Inferior parietal cortex (tissue), 1 donor: ENCODE measurements around the gene AKAP1.
A peak's percentile ranks its signal among the peaks of the same experiment; 100 is the strongest.

Source experiments
- DNase-seq: peaks from one replicate; pipeline ENCODE4 v3.0.0-alpha.2; 2016; ENCODE audit errors: extremely low spot score

The AKAP1 gene

GRCh38 chr17:57084802-57085447 is at the start of gene AKAP1:
Gene AKAP1 (plus strand): TSS chr17:57085246. CDS start chr17:57105465, 20,219 bp downstream.
- peak; percentile 90 for DNase-seq

GRCh38 chr17:57035971-57036481 is 49.0 kb upstream of the AKAP1 start:
- no peak for DNase-seq

GRCh38 chr17:57037411-57037810 is 47.6 kb upstream of the AKAP1 start:
- DNase-seq, result no peak

- no peak for DNase-seq
These were observed 46.6 kb upstream of the AKAP1 start for GRCh38 chr17:57038486-57038885.

- DNase-seq, result no peak
These were observed 44.5 kb upstream of the AKAP1 start for GRCh38 chr17:57040571-57040970.

- no peak for DNase-seq
These were observed 41.8 kb upstream of the AKAP1 start for GRCh38 chr17:57043276-57043675.

GRCh38 chr17:57044976-57045867 is 39.8 kb upstream of the AKAP1 start:
- DNase-seq, result no peak

- no peak for DNase-seq
These were observed 39.0 kb upstream of the AKAP1 start for GRCh38 chr17:57045868-57046704.

GRCh38 chr17:57046749-57047148 is 38.3 kb upstream of the AKAP1 start:
- no peak for DNase-seq

GRCh38 chr17:57048096-57048495 is 37.0 kb upstream of the AKAP1 start:
- DNase-seq, result no peak

- no peak for DNase-seq
These were observed 34.7 kb upstream of the AKAP1 start for GRCh38 chr17:57050306-57050705.

GRCh38 chr17:57051886-57052361 is 33.1 kb upstream of the AKAP1 start:
- DNase-seq, result peak; percentile 36

- no peak for DNase-seq
These were observed 22.2 kb upstream of the AKAP1 start for GRCh38 chr17:57062865-57063264.

GRCh38 chr17:57067162-57067561 is 17.9 kb upstream of the AKAP1 start:
- DNase-seq, result no peak

- no peak for DNase-seq
These were observed 17.3 kb upstream of the AKAP1 start for GRCh38 chr17:57067781-57068180.

GRCh38 chr17:57068222-57068658 is 16.8 kb upstream of the AKAP1 start:
- DNase-seq, result no peak

GRCh38 chr17:57068707-57069106 is 16.3 kb upstream of the AKAP1 start:
- no peak for DNase-seq

- DNase-seq, result no peak
These were observed 12.8 kb upstream of the AKAP1 start for GRCh38 chr17:57071991-57072944.

- no peak for DNase-seq
These were observed 11.4 kb upstream of the AKAP1 start for GRCh38 chr17:57073626-57074025.

GRCh38 chr17:57075193-57075592 is 9.9 kb upstream of the AKAP1 start:
- no peak for DNase-seq

- DNase-seq, result no peak
These were observed 9.3 kb upstream of the AKAP1 start for GRCh38 chr17:57075785-57076184.
